ENCODE data around the gene CEP290.
A peak's percentile ranks its signal among the peaks of the same experiment; 100 is the strongest.

Gene CEP290

GRCh38 chr12:88127855-88128254, 14.0 kb downstream of the CEP290 start:
- Histone ChIP-seq H3K36me3 (ENCODE audit: low read depth) (peaks cover 81% of the 10 kb centered on the region), H3K9me3 (ENCODE audit: severe bottlenecking) (no peaks in the 10 kb centered on the region), H3K27me3 (ENCODE audit: insufficient read depth, poor library complexity, severe bottlenecking) (no peaks in the 10 kb centered on the region), H3K4me3 (ENCODE audit: severe bottlenecking) (no peak overlapping the region), H3K4me1 (ENCODE audit: insufficient read depth, poor library complexity, severe bottlenecking) (no peaks in the 10 kb centered on the region), H3K27ac (ENCODE audit: poor library complexity, severe bottlenecking) (no peak overlapping the region)
- ATAC-seq (ENCODE audit: low read depth) (no peak), DNase-seq (ENCODE audit: low spot score) (no peak)
- TF ChIP-seq, protein P1, sequence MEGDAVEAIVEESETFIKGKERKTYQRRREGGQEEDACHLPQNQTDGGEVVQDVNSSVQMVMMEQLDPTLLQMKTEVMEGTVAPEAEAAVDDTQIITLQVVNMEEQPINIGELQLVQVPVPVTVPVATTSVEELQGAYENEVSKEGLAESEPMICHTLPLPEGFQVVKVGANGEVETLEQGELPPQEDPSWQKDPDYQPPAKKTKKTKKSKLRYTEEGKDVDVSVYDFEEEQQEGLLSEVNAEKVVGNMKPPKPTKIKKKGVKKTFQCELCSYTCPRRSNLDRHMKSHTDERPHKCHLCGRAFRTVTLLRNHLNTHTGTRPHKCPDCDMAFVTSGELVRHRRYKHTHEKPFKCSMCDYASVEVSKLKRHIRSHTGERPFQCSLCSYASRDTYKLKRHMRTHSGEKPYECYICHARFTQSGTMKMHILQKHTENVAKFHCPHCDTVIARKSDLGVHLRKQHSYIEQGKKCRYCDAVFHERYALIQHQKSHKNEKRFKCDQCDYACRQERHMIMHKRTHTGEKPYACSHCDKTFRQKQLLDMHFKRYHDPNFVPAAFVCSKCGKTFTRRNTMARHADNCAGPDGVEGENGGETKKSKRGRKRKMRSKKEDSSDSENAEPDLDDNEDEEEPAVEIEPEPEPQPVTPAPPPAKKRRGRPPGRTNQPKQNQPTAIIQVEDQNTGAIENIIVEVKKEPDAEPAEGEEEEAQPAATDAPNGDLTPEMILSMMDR (IDR thresholded peaks at IDR 0.05; ENCODE audit: poor library complexity, severe bottlenecking) = no peak

GRCh38 chr12:88127099-88127498, 14.8 kb downstream of the CEP290 start:
- H3K27ac ChIP-seq (ENCODE audit: poor library complexity, severe bottlenecking) = no peak overlapping the region
- DNase-seq (ENCODE audit: low spot score) (no peak), ATAC-seq (ENCODE audit: low read depth) (no peak)
- H3K27me3 ChIP-seq (ENCODE audit: insufficient read depth, poor library complexity, severe bottlenecking) = no peaks in the 10 kb centered on the region
- H3K4me3 ChIP-seq (ENCODE audit: severe bottlenecking) = no peak overlapping the region
- H3K36me3 ChIP-seq (ENCODE audit: low read depth) = peaks cover 77% of the 10 kb centered on the region
- H3K4me1 ChIP-seq (ENCODE audit: insufficient read depth, poor library complexity, severe bottlenecking) = no peaks in the 10 kb centered on the region
- TF ChIP-seq, protein P1 (IDR thresholded peaks at IDR 0.05; ENCODE audit: poor library complexity, severe bottlenecking) = no peak
- no peaks in the 10 kb centered on the region for H3K9me3 ChIP-seq (ENCODE audit: severe bottlenecking)

DNA sequence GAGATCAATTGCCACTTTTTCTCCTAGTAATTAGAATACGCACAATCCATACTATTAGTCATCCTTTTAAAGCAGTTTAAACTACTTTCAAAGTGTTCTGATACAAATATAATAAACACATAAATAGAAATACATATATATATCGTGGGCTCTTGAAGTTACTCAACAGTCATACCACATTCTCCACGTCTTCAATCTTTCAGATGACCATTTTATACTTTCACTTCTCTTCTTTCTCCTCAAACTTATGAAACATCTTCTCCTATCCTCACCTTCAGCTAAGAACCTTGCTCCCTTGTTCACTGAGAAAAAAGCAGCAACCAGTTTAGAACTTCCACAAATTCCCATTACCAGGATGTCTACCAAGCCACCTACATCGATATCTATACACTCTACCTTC, 19.2 kb downstream of the CEP290 start:
- Histone ChIP-seq H3K4me3 (ENCODE audit: severe bottlenecking) (no peak overlapping the region), H3K27ac (ENCODE audit: poor library complexity, severe bottlenecking) (no peak overlapping the region), H3K27me3 (ENCODE audit: insufficient read depth, poor library complexity, severe bottlenecking) (no peaks in the 10 kb centered on the region), H3K36me3 (ENCODE audit: low read depth) (peaks cover 71% of the 10 kb centered on the region), H3K9me3 (ENCODE audit: severe bottlenecking) (no peaks in the 10 kb centered on the region), H3K4me1 (ENCODE audit: insufficient read depth, poor library complexity, severe bottlenecking) (no peaks in the 10 kb centered on the region)
- ATAC-seq (ENCODE audit: low read depth) = no peak
- no peak for DNase-seq (ENCODE audit: low spot score)
- TF ChIP-seq, protein P1 (IDR thresholded peaks at IDR 0.05; ENCODE audit: poor library complexity, severe bottlenecking) = no peak

GRCh38 chr12:88113871-88114270, 28.0 kb downstream of the CEP290 start:
- TF ChIP-seq, protein P1 (IDR thresholded peaks at IDR 0.05; ENCODE audit: poor library complexity, severe bottlenecking) = no peak
- Histone ChIP-seq H3K4me3 (ENCODE audit: severe bottlenecking) (no peak overlapping the region), H3K27me3 (ENCODE audit: insufficient read depth, poor library complexity, severe bottlenecking) (no peaks in the 10 kb centered on the region), H3K9me3 (ENCODE audit: severe bottlenecking) (peaks cover 3% of the 10 kb centered on the region), H3K4me1 (ENCODE audit: insufficient read depth, poor library complexity, severe bottlenecking) (peaks cover 5% of the 10 kb centered on the region), H3K36me3 (ENCODE audit: low read depth) (peaks cover 97% of the 10 kb centered on the region), H3K27ac (ENCODE audit: poor library complexity, severe bottlenecking) (no peak overlapping the region)
- ATAC-seq (ENCODE audit: low read depth) (no peak), DNase-seq (ENCODE audit: low spot score) (no peak)

DNA sequence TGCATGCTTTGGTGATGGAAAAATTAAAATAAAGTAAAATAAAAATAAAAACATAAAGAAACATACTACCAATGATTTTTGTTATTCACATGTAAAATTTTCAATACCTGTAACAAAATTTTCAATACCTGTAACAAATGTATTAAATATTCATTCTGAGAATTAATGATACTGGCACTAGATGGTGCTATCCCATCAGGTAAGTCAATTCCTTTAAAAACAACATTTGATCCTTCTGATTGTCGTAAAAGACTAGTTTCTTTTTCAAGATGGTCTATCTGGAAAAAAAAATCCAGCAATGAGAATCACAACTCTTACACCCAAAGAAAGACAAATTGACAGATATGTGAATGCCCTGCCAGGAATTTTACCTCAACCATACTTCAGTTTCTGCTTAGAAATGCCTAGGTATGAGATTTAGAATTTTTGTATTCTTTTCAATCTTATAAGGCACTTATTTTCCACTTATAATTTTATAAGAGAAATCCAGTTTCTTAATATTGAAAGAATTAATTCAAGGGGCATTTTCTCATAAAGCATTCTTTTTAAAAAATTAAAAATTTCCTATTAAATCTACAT, 30.7 kb downstream of the CEP290 start:
- Histone ChIP-seq H3K4me3 (ENCODE audit: severe bottlenecking) (no peak overlapping the region), H3K9me3 (ENCODE audit: severe bottlenecking) (peaks cover 3% of the 10 kb centered on the region), H3K36me3 (ENCODE audit: low read depth) (peaks cover 90% of the 10 kb centered on the region), H3K27ac (ENCODE audit: poor library complexity, severe bottlenecking) (no peak overlapping the region), H3K27me3 (ENCODE audit: insufficient read depth, poor library complexity, severe bottlenecking) (no peaks in the 10 kb centered on the region), H3K4me1 (ENCODE audit: insufficient read depth, poor library complexity, severe bottlenecking) (peaks cover 5% of the 10 kb centered on the region)
- no peak for DNase-seq (ENCODE audit: low spot score)
- ATAC-seq (ENCODE audit: low read depth) = no peak; the same call in 2 of the 3 replicates
- TF ChIP-seq, protein P1 (IDR thresholded peaks at IDR 0.05; ENCODE audit: poor library complexity, severe bottlenecking) = peak; percentile 77

Measured in RWPE2 (cell line).